Adrenal gland (tissue), 12 donors: ENCODE measurements around the gene ADAMTS6. TPM values are rescaled to one million over a fixed set of nuclear protein-coding genes. Genes with fewer than 3 reads are reported as not detected.

Source experiments
- DNase-seq, 7 donors: peaks; one replicate each; pipeline ENCODE4 v3.0.0-alpha.2; 2019 to 2020
- H3K27ac ChIP-seq, 5 donors: fragments of 200-600 bp; sonication (generic) in 4 of 5; 1 replicate in 3 of 5; 2 replicates in 2 of 5; pipeline versions ENCODE4 v1.5.1 to v1.8.0; 2016 to 2020; ENCODE audit warnings: mild to moderate bottlenecking in 1 of 5
- H3K27me3 ChIP-seq: fragments of 200-600 bp; 2 replicates; pipeline ENCODE4 v1.8.0; 2021
- H3K36me3 ChIP-seq, 2 donors: fragments of 200-600 bp; replicated peaks in 1 of 2; 1 replicate in 1 of 2; 2 replicates in 1 of 2; pipeline versions ENCODE4 v1.5.1 to v1.8.0; 2018 to 2022
- H3K4me1 ChIP-seq, 2 donors: fragments of 200-600 bp; replicated peaks in 1 of 2; 1 replicate in 1 of 2; 2 replicates in 1 of 2; pipeline versions ENCODE4 v1.5.1 to v1.8.0; 2018 to 2021
- H3K4me3 ChIP-seq, 4 donors: fragments of 200-600 bp; sonication (generic) in 3 of 4; one replicate each; pipeline ENCODE4 v1.5.1; 2016 to 2018
- H3K9me3 ChIP-seq, 3 donors: fragments of 200-600 bp; sonication (generic) in 1 of 3; replicated peaks in 1 of 3; 1 replicate in 2 of 3; 2 replicates in 1 of 3; pipeline versions ENCODE4 v1.5.1 to v1.8.0; 2016 to 2021
- CTCF ChIP-seq, 6 experiments: fragments of 450-650 bp in 4 of 6; fragments of 200-600 bp in 2 of 6; sonication (generic) in 1 of 6; IDR thresholded peaks; 1 replicate in 5 of 6; 2 replicates in 1 of 6; pipeline versions ENCODE4 v1.5.1 to v1.8.0; 2016 to 2021; ENCODE audit warnings: antibody characterized with exemption in 6 of 6, mild to moderate bottlenecking in 2 of 6, moderate library complexity in 1 of 6
- POLR2A ChIP-seq, 2 donors: fragments of 450-650 bp; IDR thresholded peaks; one replicate each; pipeline ENCODE4 v1.6.1; 2017; ENCODE audit warnings: antibody characterized with exemption in 2 of 2, mild to moderate bottlenecking in 2 of 2, moderate library complexity in 1 of 2
- WGBS, 4 donors: extraction: QIAGEN DNeasy Blood & Tissue Kit in 2 of 4; methylation state at CpG; one replicate each; pipeline versions ENCODE4 v1.1.5 to v1.1.7; 2013 to 2017; 5-methylcytosine and 5-hydroxymethylcytosine counted together
- intact Hi-C, 2 donors: fragments of 100-400 bp; cut with DNase I; formaldehyde crosslinking; loops; one replicate each; pipeline versions ENCODE4 v1.14.1 to v1.15.0; 2022 to 2023
- polyA plus RNA-seq, 3 donors: library from polyadenylated mRNA; stranded (reverse); fragments of 200-250 nt in 2 of 3; fragments of 350-450 nt in 1 of 3; fragmentation: Illumina TruSeq in 1 of 3; extraction: RNeasy Lipid Tissue Mini Kit (QIAGEN cat#74804) in 1 of 3; gene quantifications; one replicate each; pipeline ENCODE4 v1.2.3, GENCODE V29; 2013 to 2014
- total RNA-seq, 9 donors: library from RNA; depleted of rRNA in 4 of 9; stranded (reverse); fragments of >200 nt in 4 of 9; fragments of 120-200 nt in 1 of 9; fragmentation: NEBNext Ultra II Directional in 1 of 9; extraction: Animal tissue kit (Norgen Biotek cat#: 25700) in 1 of 9; gene quantifications; one replicate each; pipeline versions ENCODE4 v1.1.0 to v1.2.4, GENCODE V29; 2013 to 2023
- donor health status: healthy with polysubstance abuse.
- donor health status: Bipolar disorder and iron deficiency.
- donor health status: DM: yes; HTN: yes; CAD: no.
- donor health status: DM: no; HTN: no; CAD: no.
- donor health status: DM: no; HTN: no; CAD: no.
- donor health status: DM: yes; HTN: yes; CAD: no.

ADAMTS6 gene
- total and polyA plus RNA-seq, 12 donors = 0.24 to 11.9 (median 0.89) TPM

GRCh38 chr5:65104831-65105230, 376.9 kb downstream of the ADAMTS6 start:
- Histone ChIP-seq H3K36me3 (no peaks in the 10 kb centered on the region), H3K27me3 (no peaks in the 10 kb centered on the region), H3K4me3 (no peak overlapping the region), H3K27ac (no peak overlapping the region), H3K9me3 (no peaks in the 10 kb centered on the region), H3K4me1 (peaks cover 0 to 4% of the 10 kb centered on the region in 2 donors)
- DNase-seq = no peak
- WGBS, 4 donors = 83 to 93% (median 90%) methylated on average over 2 of the region's 2 CpGs
- intact Hi-C loops = loop anchor here in 1 of 2 donors (10.0 kb wide), 1 partner anchor 380 kb away; the partner anchor contains the start of gene ADAMTS6
- TF ChIP-seq CTCF (IDR thresholded peaks at IDR 0.05) (no peak), POLR2A (IDR thresholded peaks at IDR 0.05) (no peak)

- H3K4me3 ChIP-seq = peak overlapping the region in 3 of 4 donors; percentile 22 to 84 (median 49)
- no peaks in the 10 kb centered on the region for H3K9me3 ChIP-seq
- DNase-seq = peak in 1 of 7 donors; percentile 7
- peaks cover 0 to 4% of the 10 kb centered on the region in 2 donors for H3K4me1 ChIP-seq
- peak overlapping the region in 1 of 5 donors; percentile 89 for H3K27ac ChIP-seq
- no peaks in the 10 kb centered on the region for H3K27me3 ChIP-seq
- intact Hi-C loops = loop anchor here in 1 of 2 donors (10.0 kb wide), 1 partner anchor 381 kb away; the partner anchor contains the start of gene ADAMTS6
- WGBS, 4 donors = 78 to 91% (median 87%) methylated on average over 15 of the region's 15 CpGs
- no peak for TF ChIP-seq POLR2A (IDR thresholded peaks at IDR 0.05)
- TF ChIP-seq CTCF (IDR thresholded peaks at IDR 0.05) = no peak
- H3K36me3 ChIP-seq = no peaks in the 10 kb centered on the region
These were observed 377.8 kb downstream of the ADAMTS6 start for GRCh38 chr5:65103756-65104440.

- Histone ChIP-seq H3K4me3 (peak overlapping the region in 3 of 4 donors; percentile 22 to 84 (median 49)), H3K4me1 (peaks cover 0 to 4% of the 10 kb centered on the region in 2 donors), H3K27ac (peak overlapping the region in 3 of 5 donors; percentile 77 to 89 (median 79)), H3K36me3 (no peaks in the 10 kb centered on the region), H3K27me3 (no peaks in the 10 kb centered on the region), H3K9me3 (no peaks in the 10 kb centered on the region)
- 0 to 4% (median 0%) methylated on average over 9 to 55 of the region's 55 CpGs for WGBS, 4 donors
- TF ChIP-seq CTCF (IDR thresholded peaks at IDR 0.05) = peak in 5 of 6 experiments; percentile 4 to 47 (median 25)
- peak; percentile 17 to 23 for TF ChIP-seq POLR2A (IDR thresholded peaks at IDR 0.05)
- peak; percentile 58 to 78 (median 63) for DNase-seq
- intact Hi-C loops = loop anchor here in 1 of 2 donors (10.0 kb wide), 1 partner anchor 382 kb away; the partner anchor contains the start of gene ADAMTS6
These were observed 378.6 kb downstream of the ADAMTS6 start for GRCh38 chr5:65102976-65103711.
